ENCODE data around the gene UTRN. TPM values are rescaled to one million over a fixed set of nuclear protein-coding genes. Genes with fewer than 3 reads are reported as not detected.

Gene UTRN
- total and polyA plus RNA-seq, 2 donors = 43.7 to 256 TPM

- no peak overlapping the region for H3K27ac ChIP-seq (ENCODE audit: low read depth)
- no peaks in the 10 kb centered on the region for H3K4me1 ChIP-seq (ENCODE audit: insufficient read depth)
- no peak for DNase-seq (ENCODE audit: extremely low spot score)
- H3K4me3 ChIP-seq (ENCODE audit: low read depth, low read length) = no peak overlapping the region
- 20% methylated on average over 6 of the region's 6 CpGs for WGBS
- no peaks in the 10 kb centered on the region for H3K36me3 ChIP-seq (ENCODE audit: insufficient read depth)
Measured at GRCh38 chr6:144266091-144266649, 19.0 kb upstream of the UTRN start.

GRCh38 chr6:144268794-144269349, 16.3 kb upstream of the UTRN start:
- no peak overlapping the region for H3K27ac ChIP-seq (ENCODE audit: low read depth)
- H3K4me3 ChIP-seq (ENCODE audit: low read depth, low read length) = no peak overlapping the region
- no peaks in the 10 kb centered on the region for H3K4me1 ChIP-seq (ENCODE audit: insufficient read depth)
- no peaks in the 10 kb centered on the region for H3K36me3 ChIP-seq (ENCODE audit: insufficient read depth)
- 78% methylated on average over 4 of the region's 4 CpGs for WGBS
- no peak for DNase-seq (ENCODE audit: extremely low spot score)

- Histone ChIP-seq H3K4me3 (ENCODE audit: low read depth, low read length) (no peak overlapping the region), H3K36me3 (ENCODE audit: insufficient read depth) (no peaks in the 10 kb centered on the region), H3K27ac (ENCODE audit: low read depth) (no peak overlapping the region), H3K4me1 (ENCODE audit: insufficient read depth) (no peaks in the 10 kb centered on the region)
- no peak for DNase-seq (ENCODE audit: extremely low spot score)
- WGBS = 90% methylated on average over 1 of the region's 1 CpG
Measured at GRCh38 chr6:144277174-144277573, 8.0 kb upstream of the UTRN start.

- H3K27ac ChIP-seq (ENCODE audit: low read depth) = no peak overlapping the region
- H3K4me3 ChIP-seq (ENCODE audit: low read depth, low read length) = no peak overlapping the region
- 81% methylated on average over 8 of the region's 8 CpGs for WGBS
Measured at GRCh38 chr6:144277605-144278227, 7.4 kb upstream of the UTRN start.

GRCh38 chr6:144278659-144279314, 6.3 kb upstream of the UTRN start:
- H3K27ac ChIP-seq (ENCODE audit: low read depth) = no peak overlapping the region
- no peak for DNase-seq (ENCODE audit: extremely low spot score)
- H3K36me3 ChIP-seq (ENCODE audit: insufficient read depth) = no peaks in the 10 kb centered on the region
- no peaks in the 10 kb centered on the region for H3K4me1 ChIP-seq (ENCODE audit: insufficient read depth)
- no peak overlapping the region for H3K4me3 ChIP-seq (ENCODE audit: low read depth, low read length)
- 71% methylated on average over 4 of the region's 4 CpGs for WGBS

More at GRCh38 chr6:144277605-144278227, 7.4 kb upstream of the UTRN start:
- Histone ChIP-seq H3K36me3 (ENCODE audit: insufficient read depth) (no peaks in the 10 kb centered on the region), H3K4me1 (ENCODE audit: insufficient read depth) (no peaks in the 10 kb centered on the region)
- no peak for DNase-seq (ENCODE audit: extremely low spot score)

GRCh38 chr6:144279484-144280150, 5.5 kb upstream of the UTRN start:
- H3K36me3 ChIP-seq (ENCODE audit: insufficient read depth) = no peaks in the 10 kb centered on the region
- no peak overlapping the region for H3K27ac ChIP-seq (ENCODE audit: low read depth)
- 90% methylated on average over 2 of the region's 2 CpGs for WGBS
- H3K4me1 ChIP-seq (ENCODE audit: insufficient read depth) = no peaks in the 10 kb centered on the region
- no peak for DNase-seq (ENCODE audit: extremely low spot score)
- H3K4me3 ChIP-seq (ENCODE audit: low read depth, low read length) = no peak overlapping the region

GRCh38 chr6:144283646-144284477, 1.3 kb upstream of the UTRN start:
- 6% methylated on average over 13 of the region's 13 CpGs for WGBS
- Histone ChIP-seq H3K4me3 (ENCODE audit: low read depth, low read length) (peak overlapping the region; percentile 87), H3K36me3 (ENCODE audit: insufficient read depth) (no peaks in the 10 kb centered on the region), H3K4me1 (ENCODE audit: insufficient read depth) (no peaks in the 10 kb centered on the region), H3K27ac (ENCODE audit: low read depth) (no peak overlapping the region)
- DNase-seq (ENCODE audit: extremely low spot score) = no peak

- H3K4me3 ChIP-seq (ENCODE audit: low read depth, low read length) = peak overlapping the region; percentile 87
- no peak for DNase-seq (ENCODE audit: extremely low spot score)
- H3K27ac ChIP-seq (ENCODE audit: low read depth) = peak overlapping the region; percentile 97
- no peaks in the 10 kb centered on the region for H3K36me3 ChIP-seq (ENCODE audit: insufficient read depth)
- no peaks in the 10 kb centered on the region for H3K4me1 ChIP-seq (ENCODE audit: insufficient read depth)
- WGBS = under 1% methylated on average over 7 of the region's 7 CpGs
Measured at GRCh38 chr6:144284478-144284782, 705 bp upstream of the UTRN start.

- H3K4me3 ChIP-seq (ENCODE audit: low read depth, low read length) = peak overlapping the region; percentile 87
- no peaks in the 10 kb centered on the region for H3K4me1 ChIP-seq (ENCODE audit: insufficient read depth)
- WGBS = under 1% methylated on average over 15 of the region's 15 CpGs
- DNase-seq (ENCODE audit: extremely low spot score) = no peak
- H3K27ac ChIP-seq (ENCODE audit: low read depth) = peak overlapping the region; percentile 97
- H3K36me3 ChIP-seq (ENCODE audit: insufficient read depth) = no peaks in the 10 kb centered on the region
Measured at GRCh38 chr6:144285548-144285797, 338 bp downstream of the UTRN start.

- H3K4me1 ChIP-seq (ENCODE audit: insufficient read depth) = no peaks in the 10 kb centered on the region
- H3K36me3 ChIP-seq (ENCODE audit: insufficient read depth) = no peaks in the 10 kb centered on the region
- WGBS = under 1% methylated on average over 51 of the region's 51 CpGs
- H3K4me3 ChIP-seq (ENCODE audit: low read depth, low read length) = peak overlapping the region; percentile 87
- peak overlapping the region; percentile 97 for H3K27ac ChIP-seq (ENCODE audit: low read depth)
- no peak for DNase-seq (ENCODE audit: extremely low spot score)
Measured at GRCh38 chr6:144285798-144286502, 815 bp downstream of the UTRN start.

- Histone ChIP-seq H3K36me3 (ENCODE audit: insufficient read depth) (no peaks in the 10 kb centered on the region), H3K4me3 (ENCODE audit: low read depth, low read length) (peak overlapping the region; percentile 87), H3K4me1 (ENCODE audit: insufficient read depth) (no peaks in the 10 kb centered on the region), H3K27ac (ENCODE audit: low read depth) (peak overlapping the region; percentile 97)
- DNase-seq (ENCODE audit: extremely low spot score) = no peak
- WGBS = 1% methylated on average over 53 of the region's 53 CpGs
Measured at GRCh38 chr6:144286503-144287393, 1.6 kb downstream of the UTRN start.

- H3K36me3 ChIP-seq (ENCODE audit: insufficient read depth) = no peaks in the 10 kb centered on the region
- no peak for DNase-seq (ENCODE audit: extremely low spot score)
- H3K4me1 ChIP-seq (ENCODE audit: insufficient read depth) = no peaks in the 10 kb centered on the region
- WGBS = 97% methylated on average over 1 of the region's 1 CpG
- no peak overlapping the region for H3K27ac ChIP-seq (ENCODE audit: low read depth)
- H3K4me3 ChIP-seq (ENCODE audit: low read depth, low read length) = no peak overlapping the region
Measured at GRCh38 chr6:144289006-144289405, 3.9 kb downstream of the UTRN start.

All from urinary bladder (tissue), 4 donors.